ENCODE results near the gene NEBL. TPM values are rescaled to one million over a fixed set of nuclear protein-coding genes. Genes with fewer than 3 reads are reported as not detected.

NEBL gene
- total and polyA plus RNA-seq, 2 of the 4 experiments (the other 2 are of a cell fraction), result under 0.01 TPM

DNA sequence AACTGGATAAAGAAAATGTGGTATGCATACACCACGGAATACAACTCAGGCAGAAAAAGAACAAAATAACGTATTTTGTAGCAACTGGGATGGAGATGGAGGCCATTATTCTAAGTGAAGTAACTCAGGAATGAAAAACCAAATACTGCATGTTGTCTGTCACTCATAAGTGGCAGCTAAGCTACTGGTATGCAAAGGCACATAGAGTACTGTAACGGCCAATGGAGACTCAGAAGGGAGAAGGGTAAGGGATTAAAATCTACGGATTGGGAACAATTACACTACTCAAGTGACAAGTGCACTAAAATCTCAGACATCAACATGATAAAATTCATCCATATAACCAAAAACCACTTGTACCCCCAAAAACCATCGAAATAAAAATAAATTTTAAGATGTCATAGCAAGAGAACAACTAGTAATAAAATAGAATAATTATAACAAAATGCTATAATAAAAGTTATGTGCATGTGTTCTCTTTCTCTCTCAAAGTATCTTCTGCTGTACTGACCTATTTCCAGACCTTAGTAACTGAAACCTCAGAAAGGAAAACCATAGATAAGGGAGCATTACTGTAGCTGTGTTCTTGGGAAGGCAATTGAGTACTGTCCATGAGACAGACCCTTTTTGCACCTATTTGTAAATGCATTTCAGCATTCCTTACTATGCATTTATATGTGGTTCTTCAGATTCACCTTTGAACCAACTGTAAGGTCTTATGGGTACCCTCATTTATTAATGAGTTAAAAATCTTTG lies 6.7 kb upstream of the NEBL start:
- ChIA-PET POLR2A (ENCODE audit: unreplicated experiment) (no interaction called here), CTCF (interaction anchor here (0.6 kb wide), 1 partner anchor 30 kb away, joined by 3 read pairs; no protein-coding TSS in a partner anchor)
- Histone ChIP-seq H2BK15ac (ENCODE audit: low read depth, low read length) (no peak overlapping the region), H2AK5ac (ENCODE audit: low read depth, low read length) (no peak overlapping the region), H4K91ac (ENCODE audit: insufficient read depth, low read depth, low read length) (no peak overlapping the region), H3K9ac (ENCODE audit: low read depth, low read length) (no peak overlapping the region), H3K23ac (ENCODE audit: low read depth, low read length) (no peak overlapping the region), H3K4me2 (ENCODE audit: low read depth, low read length) (no peak overlapping the region), H3K18ac (ENCODE audit: low read depth, low read length) (no peak overlapping the region), H3K27ac (ENCODE audit: insufficient read depth, low read length) (no peak overlapping the region), H3K4me1 (ENCODE audit: control insufficient read depth, insufficient read depth, low read length) (no peaks in the 10 kb centered on the region), H3K4ac (ENCODE audit: low read depth, low read length) (no peak overlapping the region), H4K8ac (ENCODE audit: low read depth in 2 of 2, low read length in 2 of 2) (no peak overlapping the region), H2BK5ac (ENCODE audit: low read depth, low read length, poor library complexity, severe bottlenecking) (no peak overlapping the region), H2AFZ (replicated peaks; ENCODE audit: low read length, poor library complexity) (no peak overlapping the region), H2BK20ac (ENCODE audit: low read depth, low read length) (no peak overlapping the region), H3K9me1 (ENCODE audit: insufficient read depth, low read length) (no peaks in the 10 kb centered on the region), H4K5ac (ENCODE audit: low read depth, low read length) (no peak overlapping the region), H3K27me3 (ENCODE audit: control insufficient read depth, insufficient read depth, low read length) (no peaks in the 10 kb centered on the region), H3K56ac (ENCODE audit: extremely low read depth, insufficient read depth, low read length) (no peak overlapping the region), H3K36me3 (ENCODE audit: control insufficient read depth, insufficient read depth, low read length) (no peaks in the 10 kb centered on the region), H3K79me1 (ENCODE audit: low read depth in 1 of 2, low read length in 2 of 2) (no peaks in the 10 kb centered on the region), H3K4me3 (ENCODE audit: insufficient read depth, low read depth, low read length) (no peak overlapping the region), H3K9me3 (ENCODE audit: control insufficient read depth, insufficient read depth, low read length) (no peaks in the 10 kb centered on the region), H2AK9ac (replicated peaks; ENCODE audit: low read depth, low read length, poor library complexity) (no peak overlapping the region), H3K14ac (replicated peaks; ENCODE audit: low read depth, low read length) (no peak overlapping the region), H2BK120ac (ENCODE audit: low read depth, low read length) (no peak overlapping the region), H4K20me1 (ENCODE audit: insufficient read depth, low read length) (no peaks in the 10 kb centered on the region)
- WGBS, 2 experiments (ENCODE audit: extremely low coverage in 2 of 2, insufficient read length in 1 of 2), result no CpG with 5 or more reads among the region's 5 CpGs
- ATAC-seq (ENCODE audit: low read depth) (no peak), DNase-seq (no peak)
- BruUV-seq (replicated peaks), result no TSS peak
- no peak for TF ChIP-seq MAZ (IDR thresholded peaks at IDR 0.05; ENCODE audit: borderline replicate concordance, low read depth, low read length)
- TF ChIP-seq, protein P1, sequence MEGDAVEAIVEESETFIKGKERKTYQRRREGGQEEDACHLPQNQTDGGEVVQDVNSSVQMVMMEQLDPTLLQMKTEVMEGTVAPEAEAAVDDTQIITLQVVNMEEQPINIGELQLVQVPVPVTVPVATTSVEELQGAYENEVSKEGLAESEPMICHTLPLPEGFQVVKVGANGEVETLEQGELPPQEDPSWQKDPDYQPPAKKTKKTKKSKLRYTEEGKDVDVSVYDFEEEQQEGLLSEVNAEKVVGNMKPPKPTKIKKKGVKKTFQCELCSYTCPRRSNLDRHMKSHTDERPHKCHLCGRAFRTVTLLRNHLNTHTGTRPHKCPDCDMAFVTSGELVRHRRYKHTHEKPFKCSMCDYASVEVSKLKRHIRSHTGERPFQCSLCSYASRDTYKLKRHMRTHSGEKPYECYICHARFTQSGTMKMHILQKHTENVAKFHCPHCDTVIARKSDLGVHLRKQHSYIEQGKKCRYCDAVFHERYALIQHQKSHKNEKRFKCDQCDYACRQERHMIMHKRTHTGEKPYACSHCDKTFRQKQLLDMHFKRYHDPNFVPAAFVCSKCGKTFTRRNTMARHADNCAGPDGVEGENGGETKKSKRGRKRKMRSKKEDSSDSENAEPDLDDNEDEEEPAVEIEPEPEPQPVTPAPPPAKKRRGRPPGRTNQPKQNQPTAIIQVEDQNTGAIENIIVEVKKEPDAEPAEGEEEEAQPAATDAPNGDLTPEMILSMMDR (conservative IDR thresholded peaks at IDR 0.05; ENCODE audit: low read depth, low read length), result no peak
- dilution Hi-C loops (cut with HindIII; ENCODE audit: low sequenced_read_pairs, unreplicated experiment), result no loop called here
- intact Hi-C loops (cut with micrococcal nuclease), result no loop called here
- in situ Hi-C loops (cut with MboI; ENCODE audit: low sequenced_read_pairs), result no loop called here

Data from IMR-90 (cell line).